Activated gamma-delta T cell treated with Interleukin-2 at 50 U/mL for 16 hours (primary cell): Measurements from ENCODE around the gene THRB.

Experiments
- DNase-seq: peaks from one replicate; pipeline ENCODE4 v3.0.0-alpha.2; 2020

The THRB gene

GRCh38 chr3:24299246-24299805 lies 195.3 kb downstream of the THRB start:
- DNase-seq = no peak

GRCh38 chr3:24296441-24297205 lies 198.0 kb downstream of the THRB start:
- DNase-seq = no peak

- no peak for DNase-seq
Measured at GRCh38 chr3:24294150-24294549, 200.5 kb downstream of the THRB start.

- no peak for DNase-seq
Measured at GRCh38 chr3:24291646-24292045, 203.0 kb downstream of the THRB start.

GRCh38 chr3:24290596-24290995 lies 204.1 kb downstream of the THRB start:
- DNase-seq = no peak

GRCh38 chr3:24288496-24289236 lies 206.0 kb downstream of the THRB start:
- DNase-seq = no peak

- DNase-seq = no peak
Measured at GRCh38 chr3:24287755-24288450, 206.7 kb downstream of the THRB start.

- DNase-seq = no peak
Measured at GRCh38 chr3:24286405-24286804, 208.2 kb downstream of the THRB start.

- DNase-seq = no peak
Measured at GRCh38 chr3:24278543-24278942, 216.1 kb downstream of the THRB start.

GRCh38 chr3:24273491-24273890 lies 221.2 kb downstream of the THRB start:
- DNase-seq = no peak

- DNase-seq = no peak
Measured at GRCh38 chr3:24272875-24273274, 221.8 kb downstream of the THRB start.

GRCh38 chr3:24272408-24272807 lies 222.2 kb downstream of the THRB start:
- DNase-seq = no peak

- DNase-seq = no peak
Measured at GRCh38 chr3:24271228-24271627, 223.4 kb downstream of the THRB start.

GRCh38 chr3:24270744-24271143 lies 223.9 kb downstream of the THRB start:
- no peak for DNase-seq

- no peak for DNase-seq
Measured at GRCh38 chr3:24270204-24270691, 224.4 kb downstream of the THRB start.

- DNase-seq = no peak
Measured at GRCh38 chr3:24264748-24265158, 229.9 kb downstream of the THRB start.

- no peak for DNase-seq
Measured at GRCh38 chr3:24264011-24264410, 230.6 kb downstream of the THRB start.

GRCh38 chr3:24263069-24263668 lies 231.5 kb downstream of the THRB start:
- no peak for DNase-seq

GRCh38 chr3:24261521-24261920 lies 233.1 kb downstream of the THRB start:
- DNase-seq = no peak

GRCh38 chr3:24259901-24260512 lies 234.6 kb downstream of the THRB start:
- no peak for DNase-seq

GRCh38 chr3:24258727-24259600 lies 235.7 kb downstream of the THRB start:
- DNase-seq = no peak
